Stimulated activated CD8-positive, alpha-beta memory T cell treated with anti-CD3 and anti-CD28 coated beads, Interleukin-12 subunit alpha, Interleukin-12 subunit beta, amount 100 ng/mL, for 4 hours (primary cell): ENCODE data around the gene DLG2.
"Not testable (repeated sequence)": the region's sequence is repeated elsewhere in the genome, so short reads cannot be mapped to it uniquely, and the experiment has no call there.

Experiments used
- DNase-seq: peaks from one replicate; pipeline ENCODE4 v3.0.0-alpha.2; 2020; ENCODE audit warnings: low read depth

DLG2 gene

GRCh38 chr11:85316967-85317366 is 310.2 kb downstream of the DLG2 start:
- DNase-seq: no peak

- no peak for DNase-seq
Measured at GRCh38 chr11:85313741-85314140, 313.4 kb downstream of the DLG2 start.

- DNase-seq: no peak
Measured at GRCh38 chr11:85310479-85310878, 316.7 kb downstream of the DLG2 start.

- no peak for DNase-seq
Measured at GRCh38 chr11:85307366-85307765, 319.8 kb downstream of the DLG2 start.

- no peak for DNase-seq
Measured at GRCh38 chr11:85301895-85302678, 325.1 kb downstream of the DLG2 start.

- no peak for DNase-seq
Measured at GRCh38 chr11:85299258-85299942, 327.7 kb downstream of the DLG2 start.

- no peak for DNase-seq
Measured at GRCh38 chr11:85295694-85296271, 331.4 kb downstream of the DLG2 start.

GRCh38 chr11:85281550-85281949 is 345.6 kb downstream of the DLG2 start:
- DNase-seq: no peak

- DNase-seq: no peak
Measured at GRCh38 chr11:85279267-85279666, 347.9 kb downstream of the DLG2 start.

GRCh38 chr11:85277693-85278092 is 349.5 kb downstream of the DLG2 start:
- no peak for DNase-seq

GRCh38 chr11:85276332-85276731 is 350.8 kb downstream of the DLG2 start:
- no peak for DNase-seq

GRCh38 chr11:85270315-85270714 is 356.8 kb downstream of the DLG2 start:
- DNase-seq: not testable (repeated sequence)

- DNase-seq: no peak
Measured at GRCh38 chr11:85269109-85269508, 358.0 kb downstream of the DLG2 start.

- DNase-seq: no peak
Measured at GRCh38 chr11:85266646-85267045, 360.5 kb downstream of the DLG2 start.

GRCh38 chr11:85263328-85263727 is 363.8 kb downstream of the DLG2 start:
- DNase-seq: no peak

GRCh38 chr11:85257837-85258236 is 369.3 kb downstream of the DLG2 start:
- no peak for DNase-seq

GRCh38 chr11:85256433-85256832 is 370.7 kb downstream of the DLG2 start:
- DNase-seq: no peak

- no peak for DNase-seq
Measured at GRCh38 chr11:85249482-85249881, 377.7 kb downstream of the DLG2 start.

- DNase-seq: no peak
Measured at GRCh38 chr11:85247797-85248196, 379.3 kb downstream of the DLG2 start.

- DNase-seq: no peak
Measured at GRCh38 chr11:85238906-85239305, 388.2 kb downstream of the DLG2 start.

- not testable (repeated sequence) for DNase-seq
Measured at GRCh38 chr11:85238038-85238437, 389.1 kb downstream of the DLG2 start.

- no peak for DNase-seq
Measured at GRCh38 chr11:85236211-85236610, 390.9 kb downstream of the DLG2 start.

- DNase-seq: no peak
Measured at GRCh38 chr11:85232559-85232958, 394.6 kb downstream of the DLG2 start.
